Measurements from ENCODE around the gene SLC38A9.
"Not testable (repeated sequence)": the region's sequence is repeated elsewhere in the genome, so short reads cannot be mapped to it uniquely, and the experiment has no call there.

The SLC38A9 gene

GRCh38 chr5:55712023-55712859 lies at the start of gene SLC38A9:
SLC38A9 (minus strand) TSS chr5:55712324; CDS start chr5:55697958, 14,366 bp downstream.
- DNase-seq = peak; percentile 66 to 87 (median 76)

GRCh38 chr5:55761721-55762120 lies 49.6 kb upstream of the SLC38A9 start:
- DNase-seq = not testable (repeated sequence)

GRCh38 chr5:55758714-55759113 lies 46.6 kb upstream of the SLC38A9 start:
- DNase-seq = no peak

- DNase-seq = no peak
These were observed 46.1 kb upstream of the SLC38A9 start for GRCh38 chr5:55758231-55758630.

GRCh38 chr5:55750499-55750898 lies 38.4 kb upstream of the SLC38A9 start:
- no peak for DNase-seq

- no peak for DNase-seq
These were observed 37.9 kb upstream of the SLC38A9 start for GRCh38 chr5:55750063-55750462.

- no peak for DNase-seq
These were observed 37.3 kb upstream of the SLC38A9 start for GRCh38 chr5:55749387-55749786.

GRCh38 chr5:55747778-55748318 lies 35.7 kb upstream of the SLC38A9 start:
- DNase-seq = no peak

- DNase-seq = no peak
These were observed 30.7 kb upstream of the SLC38A9 start for GRCh38 chr5:55742778-55743177.

- no peak for DNase-seq
These were observed 25.7 kb upstream of the SLC38A9 start, which contains the start of gene DDX4 for GRCh38 chr5:55737793-55738192. DDX4 (plus strand) TSS chr5:55738061; CDS start chr5:55738964, 903 bp downstream.

GRCh38 chr5:55734658-55735057 lies 22.5 kb upstream of the SLC38A9 start:
- DNase-seq = no peak

GRCh38 chr5:55732585-55732984 lies 20.5 kb upstream of the SLC38A9 start:
- no peak for DNase-seq

GRCh38 chr5:55731848-55732247 lies 19.7 kb upstream of the SLC38A9 start:
- no peak for DNase-seq

- DNase-seq = no peak
These were observed 12.2 kb upstream of the SLC38A9 start for GRCh38 chr5:55724281-55724680.

GRCh38 chr5:55720188-55720703 lies 8.1 kb upstream of the SLC38A9 start:
- no peak for DNase-seq

GRCh38 chr5:55719026-55719425 lies 6.9 kb upstream of the SLC38A9 start:
- DNase-seq = not testable (repeated sequence)

GRCh38 chr5:55715519-55716078 lies 3.5 kb upstream of the SLC38A9 start:
- no peak for DNase-seq

GRCh38 chr5:55714749-55715148 lies 2.6 kb upstream of the SLC38A9 start:
- no peak for DNase-seq

GRCh38 chr5:55714339-55714738 lies 2.2 kb upstream of the SLC38A9 start:
- DNase-seq = no peak

GRCh38 chr5:55713871-55714270 lies 1.7 kb upstream of the SLC38A9 start:
- DNase-seq = no peak

GRCh38 chr5:55711507-55712022 lies 559 bp downstream of the SLC38A9 start:
- DNase-seq = no peak

- no peak for DNase-seq
These were observed 3.4 kb downstream of the SLC38A9 start for GRCh38 chr5:55708732-55709131.

GRCh38 chr5:55706230-55706629 lies 5.9 kb downstream of the SLC38A9 start:
- DNase-seq = no peak
